ENCODE results near the gene DDX3X. TPM values are rescaled to one million over a fixed set of nuclear protein-coding genes. Genes with fewer than 3 reads are reported as not detected.

Gene DDX3X
- total and polyA plus RNA-seq, 9 of the 15 experiments (the other 6 are each of a cell fraction or from before 2014, with no cell fraction given): 51.3 to 232 (median 138) TPM

DNA sequence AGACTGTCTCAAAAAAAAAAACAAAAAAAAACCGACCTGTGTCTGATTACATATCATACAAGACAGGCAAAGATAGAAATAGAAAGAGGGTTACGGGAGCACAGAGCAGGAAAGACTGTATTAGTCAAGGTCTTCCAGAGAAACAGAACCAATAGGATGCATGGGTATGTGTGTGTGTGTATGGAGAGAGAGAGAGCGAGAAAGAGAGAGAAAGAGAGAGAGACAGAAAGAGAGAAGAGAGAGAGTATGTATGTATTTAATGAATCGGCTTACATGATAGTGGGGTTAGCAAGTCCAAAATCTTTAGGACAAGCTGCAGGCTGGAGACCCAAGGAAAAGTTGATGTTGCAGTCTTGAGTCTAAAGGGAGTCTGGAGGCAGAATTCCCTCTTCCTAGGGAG is 7.5 kb upstream of the DDX3X start (continued):
- no peak for TF ChIP-seq SLC30A9 (CRISPR knock-in tag; IDR thresholded peaks at IDR 0.05)

DNA sequence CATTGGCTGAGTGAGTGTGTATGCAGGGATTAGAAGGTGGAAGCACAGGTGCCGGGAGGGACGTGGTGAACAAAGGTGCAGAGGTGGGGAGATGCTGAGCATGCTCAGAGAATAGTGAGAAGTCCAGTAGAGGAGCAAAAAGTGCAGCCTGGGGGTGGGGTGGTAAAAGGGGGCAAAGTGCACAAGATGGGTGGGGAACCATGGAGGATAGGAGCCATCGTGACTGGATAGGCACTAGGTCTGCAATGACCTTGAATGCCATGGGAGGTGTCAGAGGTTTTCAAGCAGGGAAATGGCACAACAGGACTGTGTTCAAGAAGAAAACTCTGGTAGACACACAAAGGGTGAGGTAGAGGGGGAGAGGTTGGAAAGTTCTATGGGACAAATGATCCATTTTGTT is 6.6 kb upstream of the DDX3X start:
- DNase-seq (ENCODE audit: extremely low read depth in 1 of 4, low spot score in 3 of 4) (no peak), ATAC-seq (no peak), FAIRE-seq (no peak)
- Histone ChIP-seq H3K27me3 (ENCODE audit: control insufficient read depth in 2 of 2, insufficient read depth in 2 of 2, low read length in 2 of 2) (peaks cover 0 to 8% of the 10 kb centered on the region in 2 experiments; a peak in 2 of 5 replicates), H3K36me3 (ENCODE audit: control insufficient read depth, insufficient read depth, low read length) (no peaks in the 10 kb centered on the region), H4K20me1 (replicated peaks; ENCODE audit: control insufficient read depth, insufficient read depth, low read length) (no peaks in the 10 kb centered on the region), H3K9me1 (ENCODE audit: control insufficient read depth, insufficient read depth, low read length) (no peaks in the 10 kb centered on the region), H2AFZ (ENCODE audit: low read depth, low read length) (no peak overlapping the region), H3K4me1 (replicated peaks in 1 of 2; ENCODE audit: control insufficient read depth in 2 of 2, insufficient read depth in 2 of 2, low read length in 2 of 2) (peaks cover 2 to 8% of the 10 kb centered on the region in 2 experiments; a peak in 3 of 5 replicates), H3K27ac (ENCODE audit: extremely low read depth, low read depth, low read length) (no peak overlapping the region), H3K79me2 (ENCODE audit: control insufficient read depth, insufficient read depth, low read length) (peaks cover 14% of the 10 kb centered on the region), H3K4me3 (no peak overlapping the region), H3K9me3 (replicated peaks; ENCODE audit: control insufficient read depth, insufficient read depth, low read depth, low read length) (no peaks in the 10 kb centered on the region), H3K4me2 (ENCODE audit: insufficient read depth, low read length) (no peak overlapping the region), H3K9ac (ENCODE audit: insufficient read depth in 1 of 2, low read depth in 2 of 2, low read length in 2 of 2) (no peak overlapping the region)
- no TSS peak for BruUV-seq (replicated peaks)
- CTCF ChIA-PET (ENCODE audit: low intra/inter-chr PET ratio): no interaction called here
- in situ Hi-C loops (cut with MboI) (no loop called here), intact Hi-C loops (cut with micrococcal nuclease) (no loop called here)
- TF ChIP-seq MTA3 (IDR thresholded peaks at IDR 0.05; ENCODE audit: borderline replicate concordance): no peak
- no peak for TF ChIP-seq MAZ (CRISPR knock-in tag; conservative IDR thresholded peaks at IDR 0.05 in 1 of 2, IDR thresholded peaks at IDR 0.05 in 1 of 2)
- no peak for TF ChIP-seq LARP7 (IDR thresholded peaks at IDR 0.05)
- TF ChIP-seq HNRNPK (IDR thresholded peaks at IDR 0.05; ENCODE audit: low read depth, low read length, poor library complexity, severe bottlenecking): no peak
- no peak for TF ChIP-seq DACH1 (IDR thresholded peaks at IDR 0.05; ENCODE audit: partially characterized antibody)
- no peak for TF ChIP-seq E2F3 (CRISPR knock-in tag; IDR thresholded peaks at IDR 0.05)
- TF ChIP-seq BRD4 (IDR thresholded peaks at IDR 0.05): no peak
- no peak for TF ChIP-seq FOSL1 (tag; conservative IDR thresholded peaks at IDR 0.05)
- 14% methylated on average over 3 of the region's 3 CpGs for WGBS (ENCODE audit: insufficient coverage, low coverage, missing lambda C conversion rate)
- POLR2A ChIA-PET: no interaction called here
